Natural killer cell (primary cell): ENCODE results near the gene KRTAP5-4. TPM values are rescaled to one million over a fixed set of nuclear protein-coding genes. Genes with fewer than 3 reads are reported as not detected.

Experiments used
- ATAC-seq, 3 donors: fragments of 150-1000 bp in 2 of 3; fragments of 200-7000 bp in 1 of 3; cut with Tn5 transposase; 1 replicate in 1 of 3; 2 replicates in 2 of 3; pipeline ENCODE4 v1.10.0; 2021; ENCODE audit warnings: mild to moderate bottlenecking in 2 of 3, moderate library complexity in 2 of 3
- DNase-seq, 2 donors: peaks; one replicate each; pipeline versions ENCODE4 v3.0.0 to v3.0.0-alpha.2; 2013 to 2021; ENCODE audit warnings: mixed read lengths in 1 of 2
- H3K27ac ChIP-seq: one replicate; pipeline ENCODE4 v1.5.1; 2013; ENCODE audit warnings: mild to moderate bottlenecking, low read length
- H3K27me3 ChIP-seq: one replicate; pipeline ENCODE4 v1.6.1; 2013; ENCODE audit warnings: low read length; ENCODE audit not compliant: control insufficient read depth, insufficient read depth
- H3K36me3 ChIP-seq: one replicate; pipeline ENCODE4 v1.6.1; 2013; ENCODE audit warnings: low read length; ENCODE audit not compliant: control insufficient read depth, insufficient read depth
- H3K4me1 ChIP-seq: one replicate; pipeline ENCODE4 v1.6.1; 2013; ENCODE audit warnings: low read length; ENCODE audit not compliant: control insufficient read depth, insufficient read depth
- H3K4me3 ChIP-seq: one replicate; pipeline ENCODE4 v1.5.1; 2013; ENCODE audit warnings: low read length
- H3K9me3 ChIP-seq: one replicate; pipeline ENCODE4 v1.6.1; 2013; ENCODE audit warnings: low read length; ENCODE audit not compliant: control insufficient read depth, insufficient read depth
- H3K27ac Mint-ChIP-seq, 2 donors: one replicate each; pipeline ENCODE4 v1.8.0; 2022; ENCODE audit warnings: mild to moderate bottlenecking in 2 of 2, mixed read lengths in 2 of 2, moderate library complexity in 1 of 2
- H3K27me3 Mint-ChIP-seq, 2 donors: one replicate each; pipeline ENCODE4 v1.8.0; 2022; ENCODE audit warnings: low read depth in 2 of 2, mixed read lengths in 2 of 2
- H3K36me3 Mint-ChIP-seq: one replicate; pipeline ENCODE4 v1.8.0; 2022; ENCODE audit warnings: mixed read lengths
- H3K4me1 Mint-ChIP-seq, 2 donors: one replicate each; pipeline ENCODE4 v1.8.0; 2022; ENCODE audit warnings: mixed read lengths in 2 of 2
- H3K4me3 Mint-ChIP-seq: one replicate; pipeline ENCODE4 v1.8.0; 2022; ENCODE audit warnings: mild to moderate bottlenecking, moderate library complexity, mixed read lengths
- H3K9me3 Mint-ChIP-seq, 2 donors: one replicate each; pipeline ENCODE4 v1.8.0; 2022; ENCODE audit warnings: mixed read lengths in 2 of 2
- WGBS: methylation state at CpG from one replicate; pipeline ENCODE4 v1.1.7; 2013; ENCODE audit warnings: missing lambda C conversion rate; ENCODE audit not compliant: insufficient coverage; 5-methylcytosine and 5-hydroxymethylcytosine counted together
- intact Hi-C: fragments of 100-400 bp; cut with micrococcal nuclease; formaldehyde crosslinking; loops from one replicate; pipeline ENCODE4 v1.14.2; 2022
- total RNA-seq, 4 donors: library from RNA; stranded (reverse); fragments of 120-200 nt in 1 of 4; gene quantifications; one replicate each; pipeline versions ENCODE4 v1.2.3 to v1.2.4, GENCODE V29; 2013 to 2022
- TF ChIP-seq, protein P1 (sequence below): fragments of 200-600 bp; IDR thresholded peaks from one replicate; pipeline ENCODE4 v1.8.0; 2022; ENCODE audit warnings: antibody characterized with exemption

The KRTAP5-4 gene
- total RNA-seq, 3 donors from 2014 or later (not counting 1 experiment from before 2014, with no cell fraction given): not detected

GRCh38 chr11:1628506-1629325 lies 6.8 kb upstream of the KRTAP5-4 start:
- H3K4me1 ChIP-seq: peaks cover 9% of the 10 kb centered on the region
- Mint-ChIP-seq H3K4me3 (no peak overlapping the region), H3K9me3 (no peaks in the 10 kb centered on the region), H3K27me3 (peaks cover 31 to 51% of the 10 kb centered on the region in 2 donors), H3K36me3 (no peaks in the 10 kb centered on the region), H3K27ac (no peak overlapping the region), H3K4me1 (no peaks in the 10 kb centered on the region)
- 24% methylated on average over 35 of the region's 35 CpGs for WGBS
- no peaks in the 10 kb centered on the region for H3K9me3 ChIP-seq
- intact Hi-C loops: loop anchor here (5.0 kb wide), 1 partner anchor 81 kb away; no protein-coding TSS in a partner anchor
- peak; percentile 61 to 78 for DNase-seq
- TF ChIP-seq, protein P1, sequence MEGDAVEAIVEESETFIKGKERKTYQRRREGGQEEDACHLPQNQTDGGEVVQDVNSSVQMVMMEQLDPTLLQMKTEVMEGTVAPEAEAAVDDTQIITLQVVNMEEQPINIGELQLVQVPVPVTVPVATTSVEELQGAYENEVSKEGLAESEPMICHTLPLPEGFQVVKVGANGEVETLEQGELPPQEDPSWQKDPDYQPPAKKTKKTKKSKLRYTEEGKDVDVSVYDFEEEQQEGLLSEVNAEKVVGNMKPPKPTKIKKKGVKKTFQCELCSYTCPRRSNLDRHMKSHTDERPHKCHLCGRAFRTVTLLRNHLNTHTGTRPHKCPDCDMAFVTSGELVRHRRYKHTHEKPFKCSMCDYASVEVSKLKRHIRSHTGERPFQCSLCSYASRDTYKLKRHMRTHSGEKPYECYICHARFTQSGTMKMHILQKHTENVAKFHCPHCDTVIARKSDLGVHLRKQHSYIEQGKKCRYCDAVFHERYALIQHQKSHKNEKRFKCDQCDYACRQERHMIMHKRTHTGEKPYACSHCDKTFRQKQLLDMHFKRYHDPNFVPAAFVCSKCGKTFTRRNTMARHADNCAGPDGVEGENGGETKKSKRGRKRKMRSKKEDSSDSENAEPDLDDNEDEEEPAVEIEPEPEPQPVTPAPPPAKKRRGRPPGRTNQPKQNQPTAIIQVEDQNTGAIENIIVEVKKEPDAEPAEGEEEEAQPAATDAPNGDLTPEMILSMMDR: peak; percentile 85
- peak; percentile 82 to 99 (median 98) for ATAC-seq
- no peaks in the 10 kb centered on the region for H3K36me3 ChIP-seq
- no peak overlapping the region for H3K4me3 ChIP-seq
- H3K27me3 ChIP-seq: peaks cover 7% of the 10 kb centered on the region
- no peak overlapping the region for H3K27ac ChIP-seq

- intact Hi-C loops: loop anchor here (5.0 kb wide), 1 partner anchor 78 kb away; no protein-coding TSS in a partner anchor
- no peak overlapping the region for H3K27ac Mint-ChIP-seq
- peaks cover 21 to 38% of the 10 kb centered on the region in 2 donors for H3K27me3 Mint-ChIP-seq
- no peak overlapping the region for H3K27ac ChIP-seq
- 87% methylated on average over 13 of the region's 13 CpGs for WGBS
- no peaks in the 10 kb centered on the region for H3K36me3 ChIP-seq
- H3K9me3 Mint-ChIP-seq: no peaks in the 10 kb centered on the region
- TF ChIP-seq, protein P1: no peak
- peaks cover 7% of the 10 kb centered on the region for H3K27me3 ChIP-seq
- no peaks in the 10 kb centered on the region for H3K4me1 Mint-ChIP-seq
- H3K4me3 ChIP-seq: no peak overlapping the region
- H3K4me1 ChIP-seq: peaks cover 9% of the 10 kb centered on the region
- no peaks in the 10 kb centered on the region for H3K36me3 Mint-ChIP-seq
- ATAC-seq: no peak
- DNase-seq: no peak
- no peaks in the 10 kb centered on the region for H3K9me3 ChIP-seq
- H3K4me3 Mint-ChIP-seq: no peak overlapping the region
Measured at GRCh38 chr11:1625541-1625940, 3.6 kb upstream of the KRTAP5-4 start.

DNA sequence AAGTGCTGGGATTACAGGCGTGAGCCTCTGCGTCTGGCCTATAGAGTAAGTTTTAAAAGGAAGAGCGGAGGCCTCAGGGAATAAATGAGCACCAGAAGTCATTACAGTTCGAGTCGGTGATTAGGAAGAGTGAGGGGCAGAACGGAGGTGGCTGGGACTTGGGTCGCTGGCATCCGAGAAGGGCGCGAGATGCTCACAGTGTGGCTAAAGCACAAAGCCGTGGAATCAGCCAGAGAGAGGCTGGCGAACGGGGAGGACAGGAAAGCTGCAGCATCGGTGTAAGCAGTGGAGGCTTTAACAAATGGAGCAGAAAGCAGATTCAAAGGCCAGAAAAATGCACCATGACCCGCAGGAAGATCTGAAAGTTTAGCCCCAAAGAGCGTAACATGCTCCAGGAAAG lies 2.7 kb upstream of the KRTAP5-4 start:
- no peak for DNase-seq
- H3K27me3 Mint-ChIP-seq: peaks cover 20 to 44% of the 10 kb centered on the region in 2 donors
- no peak for ATAC-seq
- no peaks in the 10 kb centered on the region for H3K36me3 Mint-ChIP-seq
- no peak overlapping the region for H3K27ac Mint-ChIP-seq
- Histone ChIP-seq H3K27ac (no peak overlapping the region), H3K4me3 (no peak overlapping the region), H3K27me3 (peaks cover 7% of the 10 kb centered on the region), H3K36me3 (no peaks in the 10 kb centered on the region), H3K4me1 (peaks cover 9% of the 10 kb centered on the region), H3K9me3 (no peaks in the 10 kb centered on the region)
- peaks cover 0 to under 1% of the 10 kb centered on the region in 2 donors for H3K4me1 Mint-ChIP-seq
- WGBS: 87% methylated on average over 16 of the region's 16 CpGs
- intact Hi-C loops: loop anchor here (5.0 kb wide), 1 partner anchor 77 kb away; no protein-coding TSS in a partner anchor
- no peaks in the 10 kb centered on the region for H3K9me3 Mint-ChIP-seq
- H3K4me3 Mint-ChIP-seq: no peak overlapping the region
- TF ChIP-seq, protein P1: no peak
